IMR-90 (cell line): ENCODE results near the gene ZNF362. TPM values are rescaled to one million over a fixed set of nuclear protein-coding genes. Genes with fewer than 3 reads are reported as not detected.
A peak's percentile ranks its signal among the peaks of the same experiment; 100 is the strongest.

ENCODE experiments used
- ATAC-seq: fragments of 200-7000 bp; cut with Tn5 transposase; 2 replicates; pipeline ENCODE4 v1.9.1; 2020; ENCODE audit warnings: low read depth, mild to moderate bottlenecking, moderate library complexity
- BruUV-seq: library from RNA; stranded (reverse); fragments of 400-500 nt; replicated peaks from 2 replicates; lab custom pipeline; 2021; lab: Mats Ljungman, UMichigan
- CTCF ChIA-PET: fragments of 300-600 bp; formaldehyde crosslinking; extraction: SDS; loops from one replicate; lab custom pipeline; 2021; ENCODE audit warnings: antibody characterized with exemption; lab: Yijun Ruan, JAX
- POLR2A ChIA-PET: fragments of 300-600 bp; sonication (Branson Sonifier 250); formaldehyde crosslinking; loops from one replicate; lab custom pipeline; 2022; ENCODE audit warnings: antibody characterized with exemption; ENCODE audit not compliant: unreplicated experiment; lab: Charles Lee
- DNase-seq: peaks from one replicate; pipeline ENCODE4 v3.0.0; 2013
- H2AFZ ChIP-seq: replicated peaks from 2 replicates; pipeline ENCODE3; 2013; ENCODE audit warnings: low read length, mild to moderate bottlenecking; ENCODE audit not compliant: poor library complexity
- H2AK5ac ChIP-seq: 2 replicates; pipeline ENCODE4 v1.6.1; 2013; ENCODE audit warnings: low read depth, low read length, inconsistent platforms
- H2AK9ac ChIP-seq: replicated peaks from 2 replicates; pipeline ENCODE3; 2013; ENCODE audit warnings: mild to moderate bottlenecking, low read depth, low read length, moderate library complexity; ENCODE audit not compliant: poor library complexity
- H2BK120ac ChIP-seq: 2 replicates; pipeline ENCODE4 v1.6.1; 2013; ENCODE audit warnings: low read depth, low read length, inconsistent platforms
- H2BK15ac ChIP-seq: 3 replicates; pipeline ENCODE4 v1.6.1; 2013; ENCODE audit warnings: low read depth, low read length, inconsistent platforms
- H2BK20ac ChIP-seq: 2 replicates; pipeline ENCODE4 v1.6.1; 2013; ENCODE audit warnings: low read depth, mild to moderate bottlenecking, inconsistent platforms, low read length, moderate library complexity
- H2BK5ac ChIP-seq: 2 replicates; pipeline ENCODE4 v1.6.1; 2013; ENCODE audit warnings: mild to moderate bottlenecking, low read depth, low read length, inconsistent platforms; ENCODE audit not compliant: poor library complexity, severe bottlenecking
- H3K14ac ChIP-seq: replicated peaks from 2 replicates; pipeline ENCODE4 v1.6.1; 2013; ENCODE audit warnings: low read depth, low read length, inconsistent platforms
- H3K18ac ChIP-seq: 2 replicates; pipeline ENCODE4 v1.6.1; 2013; ENCODE audit warnings: low read depth, low read length, control low read depth
- H3K23ac ChIP-seq: 2 replicates; pipeline ENCODE4 v1.6.1; 2013; ENCODE audit warnings: low read depth, low read length, inconsistent platforms
- H3K27ac ChIP-seq: 2 replicates; pipeline ENCODE4 v1.5.1; 2013; ENCODE audit warnings: mild to moderate bottlenecking, control low read depth, low read length; ENCODE audit not compliant: insufficient read depth
- H3K27me3 ChIP-seq: 2 replicates; pipeline ENCODE4 v1.6.1; 2013; ENCODE audit warnings: low read length; ENCODE audit not compliant: control insufficient read depth, insufficient read depth
- H3K36me3 ChIP-seq: 2 replicates; pipeline ENCODE4 v1.6.1; 2013; ENCODE audit warnings: low read length, mixed read lengths; ENCODE audit not compliant: control insufficient read depth, insufficient read depth
- H3K4ac ChIP-seq: 2 replicates; pipeline ENCODE4 v1.6.1; 2013; ENCODE audit warnings: low read depth, low read length, inconsistent platforms
- H3K4me1 ChIP-seq: 2 replicates; pipeline ENCODE4 v1.6.1; 2013; ENCODE audit warnings: low read length, mixed read lengths; ENCODE audit not compliant: control insufficient read depth, insufficient read depth
- H3K4me2 ChIP-seq: 2 replicates; pipeline ENCODE4 v1.6.1; 2013; ENCODE audit warnings: low read depth, mild to moderate bottlenecking, control low read depth, low read length, moderate library complexity
- H3K4me3 ChIP-seq: 2 replicates; pipeline ENCODE4 v1.5.1; 2013; ENCODE audit warnings: low read depth, mild to moderate bottlenecking, control low read depth, low read length, moderate library complexity; ENCODE audit not compliant: insufficient read depth
- H3K56ac ChIP-seq: 2 replicates; pipeline ENCODE4 v1.6.1; 2013; ENCODE audit warnings: low read length, inconsistent platforms; ENCODE audit not compliant: insufficient read depth; ENCODE audit errors: extremely low read depth
- H3K79me1 ChIP-seq, 2 experiments: 2 replicates each; pipeline ENCODE4 v1.6.1; 2013; ENCODE audit warnings: low read length in 2 of 2, inconsistent platforms in 1 of 2, low read depth in 1 of 2
- H3K9ac ChIP-seq: 2 replicates; pipeline ENCODE4 v1.6.1; 2013; ENCODE audit warnings: low read depth, low read length, control low read depth
- H3K9me1 ChIP-seq: 2 replicates; pipeline ENCODE4 v1.6.1; 2013; ENCODE audit warnings: low read length, inconsistent platforms; ENCODE audit not compliant: insufficient read depth
- H3K9me3 ChIP-seq: 2 replicates; pipeline ENCODE4 v1.6.1; 2013; ENCODE audit warnings: low read length; ENCODE audit not compliant: control insufficient read depth, insufficient read depth
- H4K20me1 ChIP-seq: 2 replicates; pipeline ENCODE4 v1.6.1; 2013; ENCODE audit warnings: low read length, inconsistent platforms; ENCODE audit not compliant: insufficient read depth
- H4K5ac ChIP-seq: 2 replicates; pipeline ENCODE4 v1.6.1; 2013; ENCODE audit warnings: mild to moderate bottlenecking, low read depth, low read length, control low read depth
- H4K8ac ChIP-seq, 2 experiments: 2 replicates each; pipeline ENCODE4 v1.6.1; 2013; ENCODE audit warnings: low read depth in 2 of 2, low read length in 2 of 2, control low read depth in 1 of 2, inconsistent platforms in 1 of 2
- H4K91ac ChIP-seq: 2 replicates; pipeline ENCODE4 v1.6.1; 2013; ENCODE audit warnings: low read depth, low read length, inconsistent platforms; ENCODE audit not compliant: insufficient read depth
- MAZ ChIP-seq: IDR thresholded peaks from 2 replicates; pipeline ENCODE4 v1.6.1; 2012; ENCODE audit warnings: low read depth, mild to moderate bottlenecking, low read length, improper control_type of control experiment, moderate library complexity, borderline replicate concordance
- MXI1 ChIP-seq: IDR thresholded peaks from 2 replicates; pipeline ENCODE4 v1.6.1; 2012; ENCODE audit warnings: low read depth, mild to moderate bottlenecking, low read length, moderate library complexity, borderline replicate concordance
- NFE2L2 ChIP-seq: fragments of 150-350 bp; IDR thresholded peaks from 2 replicates; pipeline ENCODE4 v1.6.1; 2016; ENCODE audit warnings: low read depth, mild to moderate bottlenecking, low read length
- POLR2A ChIP-seq: IDR thresholded peaks from 2 replicates; pipeline ENCODE4 v1.6.1; 2012; ENCODE audit warnings: mild to moderate bottlenecking, low read depth, low read length
- RCOR1 ChIP-seq: IDR thresholded peaks from 2 replicates; pipeline ENCODE4 v1.6.1; 2012; ENCODE audit warnings: mild to moderate bottlenecking, low read length, improper control_type of control experiment; ENCODE audit not compliant: insufficient replicate concordance
- WGBS, 2 experiments: methylation state at CpG; one replicate each; pipeline versions ENCODE4 v1.1.5 to v1.1.7; 2013; ENCODE audit warnings: missing lambda C conversion rate in 2 of 2; ENCODE audit not compliant: insufficient read length in 1 of 2; ENCODE audit errors: extremely low coverage in 2 of 2; 5-methylcytosine and 5-hydroxymethylcytosine counted together
- dilution Hi-C: fragments of 300-500 bp; cut with HindIII; formaldehyde crosslinking; loops from one replicate; pipeline ENCODE4 v1.14.3; 2018; ENCODE audit warnings: low sequenced_read_pairs; ENCODE audit not compliant: unreplicated experiment
- in situ Hi-C: fragments of 300-500 bp; cut with MboI; formaldehyde crosslinking; loops from 3 replicates; pipeline ENCODE4 v1.14.3; 2019; ENCODE audit warnings: low sequenced_read_pairs, inconsistent platforms, mixed read lengths
- intact Hi-C: fragments of 100-400 bp; cut with micrococcal nuclease; formaldehyde crosslinking; loops from 2 replicates; pipeline ENCODE4 v1.10.0; 2022
- microRNA-seq, 2 experiments: library from miRNA; stranded (forward) in 1 of 2; unstranded in 1 of 2; fragments of 10-50 nt in 1 of 2; fragments of <30 nt in 1 of 2; gene quantifications in 1 of 2; microRNA quantifications in 1 of 2; one replicate each; pipeline versions ENCODE3 to v1.1.0; 2013 to 2020; ENCODE audit not compliant: insufficient read depth in 1 of 2, insufficient read length in 1 of 2, unreplicated experiment in 1 of 2
- polyA plus RNA-seq, 3 experiments: library from polyadenylated mRNA; depleted of rRNA; stranded (reverse); fragments of >200 nt; gene quantifications; 2 replicates each; pipeline ENCODE4 v1.2.3, GENCODE V29; 2012; ENCODE audit warnings: low replicate concordance in 1 of 3
- small RNA-seq, 5 experiments: library from RNA; depleted of rRNA; stranded (forward); fragments of <200 nt; gene quantifications; one replicate each; pipeline ENCODE3, GENCODE V24; 2012
- total RNA-seq: library from RNA; depleted of rRNA; stranded (reverse); fragments of >200 nt; gene quantifications from 2 replicates; pipeline ENCODE4 v1.2.3, GENCODE V29; 2012; rRNA removed

The ZNF362 gene
- total and polyA plus RNA-seq, 2 of the 4 experiments (the other 2 are of a cell fraction): 5.7 to 12.9 TPM

DNA sequence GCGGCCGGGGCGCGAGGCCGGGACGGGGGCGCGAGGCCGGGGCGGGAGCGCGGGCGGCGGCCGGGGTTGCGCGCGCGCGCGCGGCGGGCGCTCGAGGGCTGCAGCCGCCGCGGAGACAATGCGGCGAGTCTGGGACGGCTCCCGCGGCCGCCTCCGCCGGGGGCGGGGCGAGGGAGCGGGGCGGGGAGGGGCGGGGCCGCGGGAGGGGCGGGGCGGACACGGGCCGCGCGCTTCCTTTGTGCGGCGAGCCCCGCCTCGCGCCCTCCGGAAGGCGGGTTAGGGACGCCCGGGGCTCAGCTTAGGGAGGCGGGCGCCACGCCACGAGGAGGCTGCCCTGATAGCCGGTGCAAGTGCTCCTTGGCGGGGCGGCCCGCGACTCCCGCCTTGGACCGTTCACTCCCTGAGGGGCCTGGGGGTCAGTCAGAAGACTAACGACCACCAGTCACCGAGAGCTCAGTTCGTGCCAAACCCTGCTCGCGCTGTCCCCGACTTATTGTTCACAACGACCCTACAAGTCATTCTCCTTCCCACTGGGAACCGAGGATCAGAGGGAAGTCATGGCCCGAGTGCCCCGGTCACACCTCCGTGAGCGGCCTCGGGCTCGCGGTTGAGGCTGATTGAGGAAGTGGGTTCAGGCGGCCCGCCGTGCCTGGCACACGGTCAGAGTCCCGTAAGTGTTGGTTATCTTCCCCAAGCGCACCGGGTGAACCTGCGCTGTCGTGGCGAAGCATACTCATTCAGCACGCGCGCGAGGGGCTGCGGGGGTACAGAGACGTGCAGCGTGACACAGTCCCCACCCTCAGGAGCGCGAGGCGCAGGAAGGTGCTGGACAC lies 93.7 kb downstream of the ZNF362 start:
- ChIA-PET CTCF (no interaction called here), POLR2A (interaction anchor here (0.6 kb wide), 2 partner anchors 27 to 41 kb away, joined by 6 to 15 read pairs; no protein-coding TSS in a partner anchor)
- Histone ChIP-seq H3K23ac (peak overlapping the region; percentile 98), H2AK9ac (peak overlapping the region; percentile 84), H2BK120ac (peak overlapping the region; percentile 67), H3K36me3 (peaks cover 16% of the 10 kb centered on the region), H3K9me3 (no peaks in the 10 kb centered on the region), H3K14ac (peak overlapping the region; percentile 95), H3K4me1 (peaks cover 10% of the 10 kb centered on the region), H3K18ac (peak overlapping the region; percentile 86), H3K27me3 (no peaks in the 10 kb centered on the region), H4K20me1 (peaks cover 26% of the 10 kb centered on the region), H3K27ac (peak overlapping the region; percentile 86), H2BK15ac (peak overlapping the region; percentile 72; the same call in 2 of the 3 replicates), H3K9me1 (peaks cover 3% of the 10 kb centered on the region; the same call in 1 of the 2 replicates), H2BK20ac (peak overlapping the region; percentile 46; the same call in 1 of the 2 replicates), H3K4me3 (peak overlapping the region; percentile 98), H3K4ac (peak overlapping the region; percentile 96), H4K91ac (peak overlapping the region; percentile 95), H2AFZ (peak overlapping the region; percentile 95), H4K8ac (peak overlapping the region; percentile 86 to 96), H3K79me1 (peaks cover 6 to 28% of the 10 kb centered on the region in 2 experiments), H3K56ac (peak overlapping the region; percentile 64), H4K5ac (peak overlapping the region; percentile 90), H3K4me2 (peak overlapping the region; percentile 85), H2AK5ac (peak overlapping the region; percentile 95), H2BK5ac (peak overlapping the region; percentile 99), H3K9ac (peak overlapping the region; percentile 90)
- DNase-seq (peak; percentile 72), ATAC-seq (peak; percentile 82)
- in situ Hi-C loops (no loop called here), dilution Hi-C loops (no loop called here), intact Hi-C loops (loop anchor here (5.0 kb wide), 1 partner anchor 53 kb away; no protein-coding TSS in a partner anchor)
- no peak for TF ChIP-seq NFE2L2
- TF ChIP-seq RCOR1: no peak
- peak; percentile 36; the same call in 1 of the 2 replicates for TF ChIP-seq MAZ
- peak; percentile 71; the same call in 1 of the 2 replicates for TF ChIP-seq POLR2A
- TF ChIP-seq MXI1: peak; percentile 76; the same call in 1 of the 2 replicates
- no TSS peak for BruUV-seq
- 2% methylated on average over 24 of the region's 104 CpGs; no CpG with 5 or more reads in 1 of the 2 experiments for WGBS, 2 experiments

Small RNAs within 50 kb of the gene (microRNA-seq; reads per million reads assigned to microRNA genes)
- gene MIR3605 (ENCODE audit: unreplicated experiment) (20.8 reads per million, percentile 36 among the genes with 10 or more reads in this experiment), gene RN7SKP16 (ENCODE audit: insufficient read depth, insufficient read length) (not detected)

Small RNAs within 50 kb of the gene (small RNA-seq; reads per million reads assigned to genes)
- gene RN7SKP16: 0 to 0.15 (median 0.08) reads per million in 5 experiments

Other genes starting within 250 kb of the ZNF362 start
- gene AK2, start 219.6 kb upstream of the ZNF362 start, total RNA-seq: 118 and 168 TPM in 2 replicates
- 152 and 203 TPM in 2 replicates for gene AK2, start 219.6 kb upstream of the ZNF362 start, polyA plus RNA-seq (2012; rRNA removed)
- gene AZIN2, start 175.3 kb upstream of the ZNF362 start, total RNA-seq: 2.2 and 4.7 TPM in 2 replicates
- gene AZIN2, start 175.3 kb upstream of the ZNF362 start, polyA plus RNA-seq (2012; rRNA removed): 8.0 and 8.9 TPM in 2 replicates
- 2.8 and 3.0 TPM in 2 replicates for gene TRIM62, start 74.4 kb upstream of the ZNF362 start, total RNA-seq
- gene TRIM62, start 74.4 kb upstream of the ZNF362 start, polyA plus RNA-seq (2012; rRNA removed): 11.1 and 12.8 TPM in 2 replicates
- not detected in 2 replicates for gene A3GALT2, start 64.6 kb downstream of the ZNF362 start, total RNA-seq
- gene A3GALT2, start 64.6 kb downstream of the ZNF362 start, polyA plus RNA-seq (2012; rRNA removed): not detected in 2 replicates
- 43.3 and 46.4 TPM in 2 replicates for gene PHC2, start 174.6 kb downstream of the ZNF362 start, total RNA-seq
- gene PHC2, start 174.6 kb downstream of the ZNF362 start, polyA plus RNA-seq (2012; rRNA removed): 86.3 and 98.1 TPM in 2 replicates
- 8.1 and 11.1 TPM in 2 replicates for gene ZSCAN20, start 216.2 kb downstream of the ZNF362 start, total RNA-seq
- gene ZSCAN20, start 216.2 kb downstream of the ZNF362 start, polyA plus RNA-seq (2012; rRNA removed): 1.9 and 2.1 TPM in 2 replicates